ACHN (cell line): ENCODE data around the gene MYCN.

Experiments
- DNase-seq: peaks from one replicate; pipeline ENCODE4 v3.0.0-alpha.2; 2015
- in situ Hi-C: cut with HindIII; loops from 2 replicates; pipeline ENCODE4 v1.10.0; 2017; ENCODE audit warnings: low sequenced_read_pairs, low pct_ligation_motif_present, low pct_unique_long_range_greater_than_20kb

MYCN gene

DNA sequence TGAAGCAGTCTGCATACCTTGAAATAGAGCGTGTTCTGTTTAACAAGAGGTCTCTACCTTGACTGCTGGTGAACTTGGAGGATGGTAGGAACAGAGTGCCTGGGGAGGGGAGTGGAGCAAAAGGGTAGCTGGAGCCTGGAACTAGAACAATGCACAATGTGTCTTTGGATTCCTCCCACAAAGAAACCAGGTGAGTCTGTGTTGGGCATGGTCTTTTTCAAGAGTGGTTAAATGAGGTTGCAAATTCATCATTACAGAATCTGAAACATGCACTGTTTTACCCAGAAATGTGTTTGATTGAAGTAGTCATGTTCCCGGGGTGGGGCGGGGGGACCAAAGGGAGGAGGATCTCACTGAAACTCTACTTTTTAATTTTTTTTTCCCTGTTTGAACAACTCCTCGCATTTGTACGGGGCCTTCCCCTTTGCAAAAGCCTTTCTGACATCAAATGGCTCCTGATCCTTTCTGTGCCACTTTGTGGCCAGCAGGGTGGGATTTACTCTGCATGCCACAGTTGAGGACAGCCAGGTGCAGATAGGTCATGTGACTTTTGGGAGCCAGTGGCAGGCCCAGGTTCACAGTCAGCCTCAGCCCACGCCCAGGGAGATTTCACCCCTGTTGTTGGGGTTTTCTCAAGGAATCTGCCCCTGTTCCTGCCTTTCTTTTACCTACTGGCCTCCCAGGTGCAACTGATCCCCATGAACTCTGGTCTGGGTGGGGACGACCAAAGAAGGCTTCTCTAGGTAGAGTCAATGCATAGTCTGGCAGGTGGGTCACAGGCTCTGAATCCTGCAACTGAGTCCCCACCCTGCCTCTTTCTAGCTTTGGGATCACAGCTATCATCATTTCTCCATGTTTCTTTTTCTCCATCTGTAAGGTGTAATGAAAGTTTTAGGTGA, 28.2 kb downstream of the MYCN start:
- in situ Hi-C loops = no loop called here
- no peak for DNase-seq

GRCh38 chr2:15969214-15969613, 28.9 kb downstream of the MYCN start:
- in situ Hi-C loops = no loop called here
- no peak for DNase-seq

DNA sequence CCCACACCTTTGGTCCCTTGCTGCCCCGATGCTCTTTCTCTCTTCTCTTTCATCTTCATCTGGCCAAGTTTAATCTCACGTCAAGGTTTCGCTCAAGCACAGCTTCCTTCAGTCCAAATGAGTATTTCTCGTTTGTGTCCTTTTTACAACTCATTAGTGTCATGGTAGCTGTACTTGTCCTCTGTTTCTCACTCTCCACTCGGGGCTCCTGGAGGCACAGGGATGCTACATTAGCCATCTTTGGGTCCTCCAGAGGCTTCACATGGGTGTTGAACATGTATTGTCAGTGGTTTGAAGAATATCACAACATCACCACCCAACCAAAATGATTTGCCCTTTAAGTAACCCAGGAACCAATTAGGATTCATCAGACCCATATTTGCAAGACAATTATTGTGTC, 30.4 kb downstream of the MYCN start:
- in situ Hi-C loops = no loop called here

DNA sequence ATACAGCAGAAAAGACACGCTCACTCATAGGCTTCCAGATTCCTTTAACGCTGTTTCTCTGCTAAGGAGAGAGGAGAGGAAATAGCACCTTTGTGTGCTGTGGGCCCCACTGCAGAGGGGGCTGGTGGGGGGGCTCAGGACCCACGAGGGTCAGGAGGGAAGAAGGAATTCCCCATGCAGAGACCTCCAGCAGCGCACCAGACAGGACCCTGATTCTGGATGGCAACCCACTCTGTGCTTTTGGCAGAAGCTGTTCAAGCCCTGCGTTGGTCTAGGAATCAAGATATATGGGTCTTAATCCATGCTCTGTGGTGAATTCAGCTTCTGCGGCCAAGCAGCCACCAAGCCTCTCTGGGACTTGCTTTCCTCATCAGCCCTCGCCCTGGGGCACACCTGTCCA, 31.0 kb downstream of the MYCN start:
- DNase-seq = no peak
- in situ Hi-C loops = no loop called here

More for the DNA sequence above, 30.4 kb downstream of the MYCN start:
- DNase-seq = no peak

GRCh38 chr2:15971831-15972522, 31.6 kb downstream of the MYCN start:
- no peak for DNase-seq

DNA sequence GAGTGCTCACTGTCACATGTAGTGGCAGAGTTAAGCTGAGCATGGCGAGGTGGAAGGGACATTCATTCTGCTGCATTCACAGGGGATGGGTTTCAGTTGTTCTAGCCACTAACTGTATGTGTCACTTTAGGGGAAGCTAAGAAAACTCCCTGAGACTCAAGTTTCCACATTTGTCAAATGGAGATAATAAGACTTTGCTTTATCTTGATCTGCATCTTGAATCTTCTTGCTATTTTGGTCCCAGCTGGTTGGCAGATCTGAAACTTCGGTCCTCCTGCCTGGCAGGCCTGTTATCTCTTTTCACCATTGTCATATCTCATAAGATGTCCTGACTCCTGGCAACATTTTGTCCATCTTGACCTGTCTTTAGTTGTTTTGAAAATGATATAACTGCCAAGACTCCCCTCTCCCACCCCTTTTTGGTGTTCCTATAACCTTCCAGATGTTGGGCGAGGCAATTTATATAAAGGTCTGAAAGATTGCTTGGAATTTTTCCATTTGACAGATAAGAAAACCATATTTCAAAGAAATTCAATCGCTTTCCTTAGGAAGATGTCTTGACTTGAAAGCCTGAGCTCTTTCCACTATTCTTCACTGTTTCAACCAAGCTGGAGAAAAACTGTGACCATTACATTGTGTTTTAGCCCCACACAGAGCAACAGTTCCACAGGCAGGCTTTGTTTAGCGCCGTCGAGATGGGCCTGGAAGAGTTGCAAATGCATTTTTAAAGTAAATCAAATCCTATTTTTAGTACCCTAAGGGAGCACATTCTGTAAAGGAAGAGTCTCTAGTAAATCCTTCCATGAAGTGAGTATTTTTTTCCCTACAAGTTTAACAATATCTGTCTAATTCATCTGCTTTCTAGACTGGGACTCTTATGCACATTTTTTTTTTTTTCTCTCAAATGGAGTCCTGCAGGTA, 33.4 kb downstream of the MYCN start:
- DNase-seq = no peak
- in situ Hi-C loops = no loop called here

More at GRCh38 chr2:15971831-15972522, 31.6 kb downstream of the MYCN start:
- in situ Hi-C loops = no loop called here

- in situ Hi-C loops = no loop called here
- no peak for DNase-seq
Measured at GRCh38 chr2:15974565-15975260, 34.4 kb downstream of the MYCN start.

GRCh38 chr2:15975261-15975600, 34.9 kb downstream of the MYCN start:
- in situ Hi-C loops = no loop called here
- DNase-seq = no peak

- in situ Hi-C loops = no loop called here
- no peak for DNase-seq
Measured at GRCh38 chr2:15975676-15976075, 35.3 kb downstream of the MYCN start.

DNA sequence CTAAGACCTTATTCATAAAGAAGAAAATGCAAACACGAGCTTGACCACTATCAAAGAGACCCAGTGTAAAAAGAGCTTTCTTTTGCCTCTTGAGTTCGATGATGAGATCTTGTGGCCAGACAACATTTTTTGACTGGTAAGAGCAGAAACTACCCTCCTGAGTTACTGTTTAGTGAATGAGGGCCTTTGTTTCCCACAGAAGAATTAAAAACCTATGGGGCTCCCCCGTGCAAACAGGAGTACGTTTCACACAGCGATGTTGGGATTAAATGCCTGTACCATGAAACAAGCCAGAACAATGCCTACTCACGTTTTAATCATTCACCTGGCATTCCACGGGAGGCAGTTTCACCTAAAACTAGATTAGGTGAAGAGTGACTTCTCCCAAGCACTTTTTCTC, 36.0 kb downstream of the MYCN start:
- in situ Hi-C loops = no loop called here
- DNase-seq = no peak

DNA sequence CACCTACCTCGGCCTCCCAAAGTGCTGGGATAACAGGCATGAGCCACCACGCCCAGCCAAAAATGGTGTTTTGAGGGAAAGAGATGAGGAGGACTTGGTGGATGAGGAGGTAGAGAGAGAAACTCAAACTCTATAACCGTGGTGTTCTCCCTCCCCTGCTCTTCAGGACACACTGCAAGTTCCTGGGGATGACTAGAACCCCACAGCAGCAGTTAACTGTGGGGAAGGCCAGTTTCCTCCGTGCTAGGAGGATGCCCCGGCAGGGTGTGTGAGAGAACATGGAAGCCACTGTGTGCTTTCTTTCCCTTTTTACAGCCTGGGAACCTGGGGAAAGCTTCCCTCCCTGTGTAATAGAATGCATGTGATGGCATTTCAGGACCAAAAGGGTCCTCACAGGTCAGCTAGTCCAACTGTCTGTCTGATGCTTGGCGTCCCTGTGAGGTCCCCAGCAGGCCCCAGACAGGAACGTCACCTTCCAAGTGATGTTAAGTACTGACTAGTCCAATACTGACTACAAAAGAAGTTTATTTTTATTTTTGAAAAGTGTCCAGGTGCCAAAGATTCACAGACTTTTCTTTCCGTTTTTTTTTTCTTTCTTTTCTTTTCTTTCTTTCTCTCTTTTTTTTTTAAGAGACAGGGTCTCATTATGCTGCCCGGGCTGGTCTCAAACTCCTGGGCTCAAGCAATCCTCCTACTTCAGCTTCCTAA, 38.9 kb downstream of the MYCN start:
- in situ Hi-C loops = no loop called here
- DNase-seq = no peak

- DNase-seq = no peak
Measured at GRCh38 chr2:15979759-15980604, 39.6 kb downstream of the MYCN start.

GRCh38 chr2:15980605-15981098, 40.3 kb downstream of the MYCN start:
- in situ Hi-C loops = no loop called here
- no peak for DNase-seq

More at GRCh38 chr2:15979759-15980604, 39.6 kb downstream of the MYCN start:
- in situ Hi-C loops = no loop called here

- in situ Hi-C loops = no loop called here
- DNase-seq = no peak
Measured at GRCh38 chr2:15981646-15982045, 41.3 kb downstream of the MYCN start.

- no peak for DNase-seq
- in situ Hi-C loops = no loop called here
Measured at GRCh38 chr2:15982285-15983044, 42.1 kb downstream of the MYCN start.

DNA sequence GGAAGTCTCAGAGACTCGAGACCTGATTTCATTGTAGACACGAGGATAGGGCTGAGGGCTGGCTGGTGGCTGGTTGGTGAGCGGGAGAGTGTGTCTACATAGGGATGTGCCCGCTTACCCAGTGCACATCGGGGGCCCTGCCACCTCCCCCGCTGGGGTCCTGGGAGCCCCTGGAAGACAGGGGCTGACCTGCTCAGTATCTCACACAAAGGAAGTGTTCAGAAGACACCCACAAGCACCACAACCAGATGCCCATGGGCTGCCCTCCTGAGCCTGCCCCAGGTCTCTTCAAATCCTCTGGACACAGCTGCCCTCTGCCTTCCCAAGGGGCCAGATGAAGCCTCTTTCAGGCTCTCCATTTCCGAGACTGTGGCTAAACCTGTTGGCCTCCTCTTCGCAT, 43.1 kb downstream of the MYCN start:
- in situ Hi-C loops = no loop called here
- DNase-seq = no peak
